ENCODE measurements around the gene FBXO2. TPM values are rescaled to one million over a fixed set of nuclear protein-coding genes. Genes with fewer than 3 reads are reported as not detected.

The FBXO2 gene
- total and polyA plus RNA-seq, 9 of the 15 experiments (the other 6 are each of a cell fraction or from before 2014, with no cell fraction given), result 0.04 to 1.9 (median 0.27) TPM

DNA sequence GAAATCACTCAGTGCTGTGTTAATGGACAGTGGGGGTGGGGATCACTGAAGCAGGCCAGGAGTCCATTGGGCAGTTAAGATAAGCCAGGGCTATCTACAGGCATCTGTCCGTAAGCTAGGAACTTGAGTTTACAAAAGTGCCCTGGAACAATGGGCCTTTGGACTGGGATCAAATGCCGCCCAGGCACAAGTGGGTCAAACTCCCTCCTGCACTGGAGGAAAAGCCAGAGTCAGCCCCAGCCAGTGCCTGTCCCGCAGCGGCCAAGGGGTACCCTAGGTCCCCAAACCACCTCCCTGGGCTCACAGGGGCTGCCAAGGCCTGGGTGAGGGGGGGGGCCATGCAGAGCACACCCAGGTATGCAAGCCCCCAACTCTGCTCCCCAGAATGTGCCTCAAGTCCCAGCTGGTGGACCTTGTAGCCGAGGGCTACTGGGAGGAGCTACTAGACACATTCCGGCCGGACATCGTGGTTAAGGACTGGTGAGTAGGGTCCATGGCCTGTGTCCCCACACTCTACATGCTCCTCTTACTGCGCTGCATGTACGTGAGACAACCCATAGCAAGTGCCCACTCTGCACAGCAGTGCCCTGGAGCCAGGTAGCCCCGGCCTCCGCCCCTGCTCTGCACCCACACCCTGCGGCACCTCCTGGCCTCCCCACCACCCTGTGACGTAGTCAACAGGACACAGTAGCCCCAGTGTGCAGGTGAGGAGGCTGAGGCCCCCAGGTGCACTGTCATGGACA lies 17.5 kb upstream of the FBXO2 start (continued):
- 0 out of 4 replicates have a peak, but pooled peaks of 1 of the 2 experiments have one; percentile 32 for TF ChIP-seq TEAD1 (CRISPR knock-in tag; IDR thresholded peaks at IDR 0.05)
- TF ChIP-seq ATF7 (IDR thresholded peaks at IDR 0.05), result peak; percentile 46; the same call in 1 of the 2 replicates
- TF ChIP-seq LCOR (CRISPR knock-in tag; IDR thresholded peaks at IDR 0.05), result 0 out of 2 replicates have a peak, but pooled peaks have one; percentile 26
- TF ChIP-seq FOXK2 (conservative IDR thresholded peaks at IDR 0.05 in 1 of 2, IDR thresholded peaks at IDR 0.05 in 1 of 2; ENCODE audit: low read depth in 2 of 2), result peak in 1 of 2 experiments; percentile 38; a peak in 1 of 4 replicates
- TF ChIP-seq NR2C2 (CRISPR knock-in tag; IDR thresholded peaks at IDR 0.05), result no peak
- TF ChIP-seq NR2C2 (tag; IDR thresholded peaks at IDR 0.05), result peak; percentile 58; the same call in 1 of the 2 replicates
- no peak for TF ChIP-seq POU5F1 (IDR thresholded peaks at IDR 0.05; ENCODE audit: borderline replicate concordance, low read depth, low read length, partially characterized antibody)
- TF ChIP-seq POLR2AphosphoS5 (IDR thresholded peaks at IDR 0.05; ENCODE audit: control insufficient read depth, insufficient read depth, low read depth, low read length), result peak; percentile 79
- TF ChIP-seq ZNF143 (CRISPR knock-in tag; IDR thresholded peaks at IDR 0.05), result no peak
- no peak for TF ChIP-seq SIRT6 (IDR thresholded peaks at IDR 0.05; ENCODE audit: low read depth, low read length)
- TF ChIP-seq POLR2G (IDR thresholded peaks at IDR 0.05; ENCODE audit: low read depth, low read length), result peak; percentile 69
- TF ChIP-seq, protein P1, sequence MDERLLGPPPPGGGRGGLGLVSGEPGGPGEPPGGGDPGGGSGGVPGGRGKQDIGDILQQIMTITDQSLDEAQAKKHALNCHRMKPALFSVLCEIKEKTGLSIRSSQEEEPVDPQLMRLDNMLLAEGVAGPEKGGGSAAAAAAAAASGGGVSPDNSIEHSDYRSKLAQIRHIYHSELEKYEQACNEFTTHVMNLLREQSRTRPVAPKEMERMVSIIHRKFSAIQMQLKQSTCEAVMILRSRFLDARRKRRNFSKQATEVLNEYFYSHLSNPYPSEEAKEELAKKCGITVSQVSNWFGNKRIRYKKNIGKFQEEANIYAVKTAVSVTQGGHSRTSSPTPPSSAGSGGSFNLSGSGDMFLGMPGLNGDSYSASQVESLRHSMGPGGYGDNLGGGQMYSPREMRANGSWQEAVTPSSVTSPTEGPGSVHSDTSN (CRISPR knock-in tag; IDR thresholded peaks at IDR 0.05; ENCODE audit: low read depth), result no peak
- TF ChIP-seq, protein P1 (tag; conservative IDR thresholded peaks at IDR 0.05; ENCODE audit: low read depth), result peak; percentile 66
- TF ChIP-seq ZNF583 (CRISPR knock-in tag; IDR thresholded peaks at IDR 0.05), result no peak
- TF ChIP-seq SAFB (IDR thresholded peaks at IDR 0.05; ENCODE audit: borderline replicate concordance, low read depth, low read length), result no peak
- no peak for TF ChIP-seq ZNF41 (CRISPR knock-in tag; conservative IDR thresholded peaks at IDR 0.05)
- TF ChIP-seq BRCA1 (IDR thresholded peaks at IDR 0.05), result no peak
- no peak for TF ChIP-seq BRCA1 (CRISPR knock-in tag; IDR thresholded peaks at IDR 0.05)
- no peak; the same call in 1 of the 2 replicates for TF ChIP-seq FOSL1 (tag; conservative IDR thresholded peaks at IDR 0.05)
- no peak for TF ChIP-seq KLF1 (tag; IDR thresholded peaks at IDR 0.05)
- TF ChIP-seq ZFX (CRISPR knock-in tag; IDR thresholded peaks at IDR 0.05), result peak; percentile 33; the same call in 1 of the 2 replicates
- 0 out of 2 replicates have a peak, but pooled peaks have one; percentile 8 for TF ChIP-seq SIN3B (IDR thresholded peaks at IDR 0.05; ENCODE audit: low read depth)
- no peak for TF ChIP-seq MCM7 (IDR thresholded peaks at IDR 0.05)
- no peak for TF ChIP-seq ZC3H4 (CRISPR knock-in tag; IDR thresholded peaks at IDR 0.05; ENCODE audit: borderline replicate concordance)
- TF ChIP-seq KAT2B (IDR thresholded peaks at IDR 0.05; ENCODE audit: low read depth, low read length), result no peak
- peak; percentile 73 for TF ChIP-seq RNF2 (IDR thresholded peaks at IDR 0.05)
- TF ChIP-seq SOX6 (IDR thresholded peaks at IDR 0.05), result peak; percentile 98
- TF ChIP-seq SRSF9 (IDR thresholded peaks at IDR 0.05; ENCODE audit: borderline replicate concordance, low read depth, low read length), result no peak
- TF ChIP-seq CREBBP (IDR thresholded peaks at IDR 0.05; ENCODE audit: low read depth, low read length), result no peak
- TF ChIP-seq RFX5 (IDR thresholded peaks at IDR 0.05; ENCODE audit: low read depth, low read length), result no peak

All from K562 (cell line).